HCT116 (cell line): ENCODE results near the gene MED27. TPM values are rescaled to one million over a fixed set of nuclear protein-coding genes. Genes with fewer than 3 reads are reported as not detected.

Experiments used
- ATAC-seq: fragments of 200-7000 bp; cut with Tn5 transposase; 2 replicates; pipeline ENCODE4 v1.9.1; 2020; ENCODE audit warnings: mild to moderate bottlenecking, moderate library complexity
- BruUV-seq: library from RNA; stranded (reverse); fragments of 400-500 nt; replicated peaks from 2 replicates; lab custom pipeline; 2021; lab: Mats Ljungman, UMichigan
- CTCF ChIA-PET: fragments of 300-600 bp; sonication (Branson Sonifier 250); formaldehyde crosslinking; loops from one replicate; lab custom pipeline; 2021; ENCODE audit warnings: antibody characterized with exemption; lab: Charles Lee
- POLR2A ChIA-PET: fragments of 300-600, 350-600 bp; sonication (Branson Sonifier 250); formaldehyde crosslinking; loops from one replicate; lab custom pipeline; 2021; ENCODE audit warnings: antibody characterized with exemption; lab: Charles Lee
- RAD21 ChIA-PET, 2 experiments: fragments of 300-600 bp; sonication (Branson Sonifier 250); formaldehyde crosslinking; loops; one replicate each; lab custom pipeline; 2023; ENCODE audit warnings: low total read pairs in 2 of 2; ENCODE audit not compliant: uncharacterized antibody in 2 of 2, unreplicated experiment in 2 of 2, low non-redundant PET in 1 of 2; lab: Charles Lee
- DNase-seq: peaks from one replicate; pipeline ENCODE4 v3.0.0-alpha.2; 2010; ENCODE audit warnings: low read depth, low spot score
- H2AFZ ChIP-seq: fragments of 200-600 bp; shearing (Covaris generic), sonication (generic); 2 replicates; pipeline ENCODE4 v1.6.1; 2017; ENCODE audit warnings: low read depth, mixed run types, mixed read lengths, antibody characterized with exemption, low read length; ENCODE audit not compliant: poor library complexity, severe bottlenecking
- H3K27ac ChIP-seq: 2 replicates; pipeline ENCODE4 v1.5.1; 2012; ENCODE audit warnings: low read depth, low read length
- H3K27me3 ChIP-seq: fragments of 200-600 bp; sonication (generic); 2 replicates; pipeline ENCODE4 v1.6.1; 2016; ENCODE audit warnings: mixed run types, low read length, mixed read lengths; ENCODE audit not compliant: insufficient read depth
- H3K36me3 ChIP-seq, 2 experiments: fragments of 200-500 bp in 1 of 2; fragments of 200-600 bp in 1 of 2; sonication (Bioruptor generic) in 1 of 2; sonication (generic) in 1 of 2; 2 replicates each; pipeline versions ENCODE4 v1.5.1 to v1.6.1; 2014 to 2016; ENCODE audit warnings: low read length in 2 of 2, inconsistent platforms in 1 of 2, mixed read lengths in 1 of 2, mixed run types in 1 of 2; ENCODE audit not compliant: insufficient read depth in 2 of 2, control insufficient read depth in 1 of 2
- H3K4me1 ChIP-seq, 2 experiments: fragments of 200-600 bp in 1 of 2; sonication (generic) in 1 of 2; 2 replicates each; pipeline versions ENCODE4 v1.5.1 to v1.6.1; 2012 to 2017; ENCODE audit warnings: low read length in 2 of 2, inconsistent platforms in 1 of 2, mild to moderate bottlenecking in 1 of 2, mixed read lengths in 1 of 2, mixed run types in 1 of 2, moderate library complexity in 1 of 2; ENCODE audit not compliant: insufficient read depth in 2 of 2, control insufficient read depth in 1 of 2
- H3K4me2 ChIP-seq: fragments of 200-600 bp; sonication (generic); 2 replicates; pipeline ENCODE4 v1.6.1; 2017; ENCODE audit warnings: mixed run types, low read length, mixed read lengths
- H3K4me3 ChIP-seq, 2 experiments: fragments of 200-600 bp in 1 of 2; sonication (generic) in 1 of 2; replicated peaks in 1 of 2; 2 replicates each; pipeline ENCODE4 v1.5.1; 2011 to 2016; ENCODE audit warnings: low read length in 2 of 2, control low read depth in 1 of 2, low read depth in 1 of 2, mild to moderate bottlenecking in 1 of 2, mixed read lengths in 1 of 2, mixed run types in 1 of 2
- H3K79me2 ChIP-seq: fragments of 200-600 bp; sonication (generic); 2 replicates; pipeline ENCODE4 v1.6.1; 2017; ENCODE audit warnings: mild to moderate bottlenecking, mixed run types, low read length, moderate library complexity, mixed read lengths; ENCODE audit not compliant: insufficient read depth
- H3K9ac ChIP-seq: fragments of 200-600 bp; sonication (generic); 2 replicates; pipeline ENCODE4 v1.6.1; 2016; ENCODE audit warnings: low read length, mixed read lengths
- H3K9me2 ChIP-seq: fragments of 200-600 bp; sonication (generic), shearing (Covaris generic); 2 replicates; pipeline ENCODE4 v1.6.1; 2017; ENCODE audit warnings: mixed run types, mild to moderate bottlenecking, moderate library complexity; ENCODE audit not compliant: insufficient read depth
- H3K9me3 ChIP-seq, 2 experiments: fragments of 200-500 bp in 1 of 2; fragments of 200-600 bp in 1 of 2; sonication (Bioruptor generic) in 1 of 2; sonication (generic) in 1 of 2; 2 replicates each; pipeline ENCODE4 v1.6.1; 2014 to 2017; ENCODE audit warnings: low read length in 2 of 2, mixed read lengths in 2 of 2, inconsistent platforms in 1 of 2, low read depth in 1 of 2, mild to moderate bottlenecking in 1 of 2, mixed run types in 1 of 2, moderate library complexity in 1 of 2; ENCODE audit not compliant: control insufficient read depth in 1 of 2, insufficient read depth in 1 of 2
- H4K20me1 ChIP-seq: fragments of 200-600 bp; sonication (generic), shearing (Covaris generic); 2 replicates; pipeline ENCODE4 v1.6.1; 2017; ENCODE audit warnings: mixed run types, mild to moderate bottlenecking, moderate library complexity; ENCODE audit not compliant: insufficient read depth
- ATF3 ChIP-seq: IDR thresholded peaks from 2 replicates; pipeline ENCODE4 v1.6.1; 2012
- CBX3 ChIP-seq: IDR thresholded peaks from 2 replicates; pipeline ENCODE4 v1.6.1; 2012; ENCODE audit warnings: low read depth
- CEBPB ChIP-seq: IDR thresholded peaks from 2 replicates; pipeline ENCODE4 v1.6.1; 2012; ENCODE audit warnings: low read depth
- EGR1 ChIP-seq: IDR thresholded peaks from 2 replicates; pipeline ENCODE4 v1.6.1; 2012; ENCODE audit warnings: low read depth
- JUND ChIP-seq: IDR thresholded peaks from 2 replicates; pipeline ENCODE4 v1.6.1; 2012
- POLR2A ChIP-seq: IDR thresholded peaks from 2 replicates; pipeline ENCODE4 v1.7.0; 2011; ENCODE audit warnings: borderline replicate concordance; ENCODE audit not compliant: insufficient read depth, insufficient read length; ENCODE audit errors: extremely low read depth
- SIN3A ChIP-seq: IDR thresholded peaks from 2 replicates; pipeline ENCODE4 v1.6.1; 2012; ENCODE audit warnings: low read depth
- SP1 ChIP-seq: IDR thresholded peaks from 2 replicates; pipeline ENCODE4 v1.6.1; 2012; ENCODE audit warnings: low read depth
- SRF ChIP-seq: IDR thresholded peaks from 2 replicates; pipeline ENCODE4 v1.6.1; 2012; ENCODE audit warnings: low read depth
- ZFX ChIP-seq: fragments of 450-650 bp; IDR thresholded peaks from 2 replicates; pipeline ENCODE4 v1.6.1; 2017
- ZNF274 ChIP-seq: fragments of 200-500 bp; sonication (Bioruptor generic); IDR thresholded peaks from 2 replicates; pipeline ENCODE4 v1.6.1; 2014; ENCODE audit warnings: mild to moderate bottlenecking, low read depth, low read length, inconsistent platforms
- intact Hi-C: fragments of 100-400 bp; cut with micrococcal nuclease; formaldehyde crosslinking; loops from 2 replicates; pipeline ENCODE4 v1.10.0; 2022
- total RNA-seq: library from RNA; stranded (reverse); gene quantifications from one replicate; pipeline ENCODE4 v1.2.1, GENCODE V29; 2021; ENCODE audit not compliant: unreplicated experiment
- TF ChIP-seq, protein P1 (sequence below), 3 experiments: fragments of 200-600 bp in 1 of 3; sonication (generic) in 1 of 3; IDR thresholded peaks in 2 of 3; conservative IDR thresholded peaks in 1 of 3; 2 replicates each; pipeline ENCODE4 v1.5.1; 2012 to 2017; ENCODE audit warnings: low read depth in 2 of 3, low read length in 2 of 3, antibody characterized with exemption in 1 of 3, borderline replicate concordance in 1 of 3, control low read depth in 1 of 3, mild to moderate bottlenecking in 1 of 3, mixed read lengths in 1 of 3, mixed run types in 1 of 3, moderate library complexity in 1 of 3; ENCODE audit not compliant: insufficient read depth in 1 of 3
- TF ChIP-seq, protein P2 (sequence below): IDR thresholded peaks from 2 replicates; pipeline ENCODE4 v1.6.1; 2011; ENCODE audit warnings: mild to moderate bottlenecking, low read length, moderate library complexity; ENCODE audit not compliant: insufficient replicate concordance; ENCODE audit errors: extremely low read depth
- TF ChIP-seq, protein P3 (sequence below): IDR thresholded peaks from 2 replicates; pipeline ENCODE4 v1.6.1; 2012

MED27 gene
- total RNA-seq, 1 experiment from 2014 or later, result 26.9 TPM

- H3K4me3 ChIP-seq, result no peak overlapping the region
- no peaks in the 10 kb centered on the region for H3K36me3 ChIP-seq
- RAD21 ChIA-PET, result no interaction called here
- H3K9me3 ChIP-seq, result no peaks in the 10 kb centered on the region
- no peaks in the 10 kb centered on the region for H3K4me1 ChIP-seq
- DNase-seq, result no peak
- no peaks in the 10 kb centered on the region for H4K20me1 ChIP-seq
- no TSS peak for BruUV-seq
- POLR2A ChIA-PET, result no interaction called here
- no peaks in the 10 kb centered on the region for H3K9me2 ChIP-seq
- no peak overlapping the region for H3K9ac ChIP-seq
- H3K27me3 ChIP-seq, result peaks cover 71% of the 10 kb centered on the region
- H3K79me2 ChIP-seq, result no peaks in the 10 kb centered on the region
- intact Hi-C loops, result loop anchor here (10.0 kb wide), 1 partner anchor 333 kb away; no protein-coding TSS in a partner anchor
- H3K4me2 ChIP-seq, result no peak overlapping the region
- no peak for TF ChIP-seq POLR2A
- TF ChIP-seq, protein P1, sequence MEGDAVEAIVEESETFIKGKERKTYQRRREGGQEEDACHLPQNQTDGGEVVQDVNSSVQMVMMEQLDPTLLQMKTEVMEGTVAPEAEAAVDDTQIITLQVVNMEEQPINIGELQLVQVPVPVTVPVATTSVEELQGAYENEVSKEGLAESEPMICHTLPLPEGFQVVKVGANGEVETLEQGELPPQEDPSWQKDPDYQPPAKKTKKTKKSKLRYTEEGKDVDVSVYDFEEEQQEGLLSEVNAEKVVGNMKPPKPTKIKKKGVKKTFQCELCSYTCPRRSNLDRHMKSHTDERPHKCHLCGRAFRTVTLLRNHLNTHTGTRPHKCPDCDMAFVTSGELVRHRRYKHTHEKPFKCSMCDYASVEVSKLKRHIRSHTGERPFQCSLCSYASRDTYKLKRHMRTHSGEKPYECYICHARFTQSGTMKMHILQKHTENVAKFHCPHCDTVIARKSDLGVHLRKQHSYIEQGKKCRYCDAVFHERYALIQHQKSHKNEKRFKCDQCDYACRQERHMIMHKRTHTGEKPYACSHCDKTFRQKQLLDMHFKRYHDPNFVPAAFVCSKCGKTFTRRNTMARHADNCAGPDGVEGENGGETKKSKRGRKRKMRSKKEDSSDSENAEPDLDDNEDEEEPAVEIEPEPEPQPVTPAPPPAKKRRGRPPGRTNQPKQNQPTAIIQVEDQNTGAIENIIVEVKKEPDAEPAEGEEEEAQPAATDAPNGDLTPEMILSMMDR (IDR thresholded peaks at IDR 0.05 in 2 of 3, conservative IDR thresholded peaks at IDR 0.05 in 1 of 3; ENCODE audit: borderline replicate concordance in 1 of 3, insufficient read depth in 1 of 3, low read depth in 2 of 3, low read length in 2 of 3), result no peak
- no peak for TF ChIP-seq JUND
- TF ChIP-seq SRF, result no peak
- TF ChIP-seq, protein P2, sequence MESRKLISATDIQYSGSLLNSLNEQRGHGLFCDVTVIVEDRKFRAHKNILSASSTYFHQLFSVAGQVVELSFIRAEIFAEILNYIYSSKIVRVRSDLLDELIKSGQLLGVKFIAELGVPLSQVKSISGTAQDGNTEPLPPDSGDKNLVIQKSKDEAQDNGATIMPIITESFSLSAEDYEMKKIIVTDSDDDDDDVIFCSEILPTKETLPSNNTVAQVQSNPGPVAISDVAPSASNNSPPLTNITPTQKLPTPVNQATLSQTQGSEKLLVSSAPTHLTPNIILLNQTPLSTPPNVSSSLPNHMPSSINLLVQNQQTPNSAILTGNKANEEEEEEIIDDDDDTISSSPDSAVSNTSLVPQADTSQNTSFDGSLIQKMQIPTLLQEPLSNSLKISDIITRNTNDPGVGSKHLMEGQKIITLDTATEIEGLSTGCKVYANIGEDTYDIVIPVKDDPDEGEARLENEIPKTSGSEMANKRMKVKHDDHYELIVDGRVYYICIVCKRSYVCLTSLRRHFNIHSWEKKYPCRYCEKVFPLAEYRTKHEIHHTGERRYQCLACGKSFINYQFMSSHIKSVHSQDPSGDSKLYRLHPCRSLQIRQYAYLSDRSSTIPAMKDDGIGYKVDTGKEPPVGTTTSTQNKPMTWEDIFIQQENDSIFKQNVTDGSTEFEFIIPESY, result no peak
- TF ChIP-seq ZNF274, result no peak
- no peak for TF ChIP-seq SIN3A
- TF ChIP-seq ATF3, result no peak
- TF ChIP-seq, protein P3, sequence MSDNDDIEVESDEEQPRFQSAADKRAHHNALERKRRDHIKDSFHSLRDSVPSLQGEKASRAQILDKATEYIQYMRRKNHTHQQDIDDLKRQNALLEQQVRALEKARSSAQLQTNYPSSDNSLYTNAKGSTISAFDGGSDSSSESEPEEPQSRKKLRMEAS, result no peak
- no peak for TF ChIP-seq EGR1
- no peak for TF ChIP-seq CEBPB
- TF ChIP-seq CBX3, result no peak
- TF ChIP-seq ZFX, result no peak
- no peak for TF ChIP-seq SP1
- TF ChIP-seq, all 23 proteins: peak for 0
- H3K27ac ChIP-seq, result no peak overlapping the region
- no peak for ATAC-seq
- CTCF ChIA-PET, result no interaction called here
- no peak overlapping the region for H2AFZ ChIP-seq
Measured at GRCh38 chr9:132117694-132118093, 38.0 kb upstream of the MED27 start.
